Activated CD8-positive, alpha-beta memory T cell treated with anti-CD3 and anti-CD28 coated beads for 48 hours (primary cell): ENCODE results near the gene RPAIN.

Experiments
- DNase-seq, 3 experiments: peaks; one replicate each; pipeline ENCODE4 v3.0.0-alpha.2; 2020; ENCODE audit warnings: low read depth in 2 of 3, low spot score in 2 of 3

Gene RPAIN

GRCh38 chr17:5419959-5420653 is at the start of gene RPAIN:
RPAIN (plus strand) TSS chr17:5420182; CDS start chr17:5420211, 29 bp downstream.
- DNase-seq = peak in 2 of 3 experiments; percentile 66 to 77

GRCh38 chr17:5370411-5370810 is 49.6 kb upstream of the RPAIN start:
- no peak for DNase-seq

- DNase-seq = no peak
Measured at GRCh38 chr17:5373112-5373511, 46.9 kb upstream of the RPAIN start.

GRCh38 chr17:5378566-5379207 is 41.3 kb upstream of the RPAIN start:
- no peak for DNase-seq

- no peak for DNase-seq
Measured at GRCh38 chr17:5379351-5380107, 40.5 kb upstream of the RPAIN start.

GRCh38 chr17:5380491-5381135 is 39.4 kb upstream of the RPAIN start:
- no peak for DNase-seq

GRCh38 chr17:5381542-5381941 is 38.4 kb upstream of the RPAIN start:
- DNase-seq = no peak

- no peak for DNase-seq
Measured at GRCh38 chr17:5391678-5392077, 28.3 kb upstream of the RPAIN start.

GRCh38 chr17:5396612-5397011 is 23.4 kb upstream of the RPAIN start:
- no peak for DNase-seq

- no peak for DNase-seq
Measured at GRCh38 chr17:5399767-5400166, 20.2 kb upstream of the RPAIN start.

- no peak for DNase-seq
Measured at GRCh38 chr17:5405400-5405799, 14.6 kb upstream of the RPAIN start.

GRCh38 chr17:5408186-5408585 is 11.8 kb upstream of the RPAIN start:
- no peak for DNase-seq

GRCh38 chr17:5410594-5411272 is 9.2 kb upstream of the RPAIN start:
- DNase-seq = no peak

- no peak for DNase-seq
Measured at GRCh38 chr17:5413682-5414081, 6.3 kb upstream of the RPAIN start.

GRCh38 chr17:5416901-5417300 is 3.1 kb upstream of the RPAIN start:
- no peak for DNase-seq

- peak in 2 of 3 experiments; percentile 25 to 26 for DNase-seq
Measured at GRCh38 chr17:5418858-5419355, 1.1 kb upstream of the RPAIN start.

GRCh38 chr17:5419356-5419958 is 525 bp upstream of the RPAIN start, which contains the start of gene NUP88:
NUP88 (minus strand) TSS chr17:5419662; CDS start chr17:5419650, 12 bp downstream.
- peak; percentile 66 to 93 (median 89) for DNase-seq

- DNase-seq = no peak
Measured at GRCh38 chr17:5422505-5422904, 2.5 kb downstream of the RPAIN start.

GRCh38 chr17:5424909-5425308 is 4.9 kb downstream of the RPAIN start:
- DNase-seq = no peak

GRCh38 chr17:5425826-5426225 is 5.8 kb downstream of the RPAIN start:
- DNase-seq = no peak
